Tibial nerve (tissue), 4 donors: ENCODE results near the gene BNIPL. TPM values are rescaled to one million over a fixed set of nuclear protein-coding genes. Genes with fewer than 3 reads are reported as not detected.

Experiments
- DNase-seq, 2 donors: peaks; one replicate each; pipeline ENCODE4 v3.0.0-alpha.2; 2019; ENCODE audit warnings: low spot score in 2 of 2
- H3K27ac ChIP-seq, 4 donors: fragments of 200-600 bp; sonication (generic) in 3 of 4; one replicate each; pipeline ENCODE4 v1.5.1; 2017 to 2019; ENCODE audit warnings: mild to moderate bottlenecking in 1 of 4
- H3K27me3 ChIP-seq, 2 donors: fragments of 200-600 bp; sonication (generic) in 1 of 2; one replicate each; pipeline versions ENCODE4 v1.5.1 to v1.6.0; 2017 to 2019
- H3K36me3 ChIP-seq, 3 donors: fragments of 200-600 bp; sonication (generic); one replicate each; pipeline ENCODE4 v1.5.1; 2018 to 2019
- H3K4me1 ChIP-seq, 4 donors: fragments of 200-600 bp; sonication (generic) in 3 of 4; one replicate each; pipeline ENCODE4 v1.5.1; 2017 to 2019
- H3K4me3 ChIP-seq, 4 donors: fragments of 200-600 bp; sonication (generic) in 3 of 4; one replicate each; pipeline ENCODE4 v1.5.1; 2017 to 2019; ENCODE audit warnings: mild to moderate bottlenecking in 1 of 4, moderate library complexity in 1 of 4
- H3K9me3 ChIP-seq, 4 donors: fragments of 200-600 bp; sonication (generic) in 3 of 4; one replicate each; pipeline ENCODE4 v1.5.1; 2017 to 2019
- CTCF ChIP-seq, 5 experiments: fragments of 200-600 bp in 3 of 5; fragments of 450-650 bp in 2 of 5; sonication (generic) in 3 of 5; IDR thresholded peaks; one replicate each; pipeline ENCODE4 v1.5.1; 2016 to 2019; ENCODE audit warnings: antibody characterized with exemption in 5 of 5, mild to moderate bottlenecking in 3 of 5, moderate library complexity in 2 of 5
- EP300 ChIP-seq, 2 donors: sonication (generic); formaldehyde crosslinking; IDR thresholded peaks; one replicate each; pipeline ENCODE4 v1.6.1; 2017; ENCODE audit warnings: antibody characterized with exemption in 2 of 2, mild to moderate bottlenecking in 1 of 2
- POLR2A ChIP-seq, 2 donors: fragments of 450-650 bp; IDR thresholded peaks; one replicate each; pipeline ENCODE4 v1.6.1; 2017; ENCODE audit warnings: antibody characterized with exemption in 2 of 2, mild to moderate bottlenecking in 2 of 2, moderate library complexity in 2 of 2
- WGBS, 2 donors: methylation state at CpG; one replicate each; pipeline ENCODE4 v1.1.5; 2018; 5-methylcytosine and 5-hydroxymethylcytosine counted together
- total RNA-seq, 4 donors: library from RNA; depleted of rRNA; stranded (reverse); fragments of >200 nt; gene quantifications; one replicate each; pipeline ENCODE4 v1.1.0, GENCODE V29; 2016

Gene BNIPL
- total RNA-seq, 4 donors from 2014 or later: 0.22 to 2.2 (median 1.3) TPM; not detected in 1

GRCh38 chr1:151035167-151035566 lies 1.2 kb upstream of the BNIPL start:
- TF ChIP-seq POLR2A (IDR thresholded peaks at IDR 0.05) (no peak), EP300 (IDR thresholded peaks at IDR 0.05) (no peak), CTCF (IDR thresholded peaks at IDR 0.05) (no peak)
- Histone ChIP-seq H3K9me3 (no peaks in the 10 kb centered on the region), H3K27me3 (no peaks in the 10 kb centered on the region), H3K36me3 (peaks cover 0 to 54% (median 10%) of the 10 kb centered on the region in 3 donors), H3K4me1 (no peaks in the 10 kb centered on the region), H3K4me3 (no peak overlapping the region), H3K27ac (no peak overlapping the region)
- WGBS, 2 donors: 84 to 87% methylated on average over 3 of the region's 3 CpGs
- no peak for DNase-seq

- no peaks in the 10 kb centered on the region for H3K9me3 ChIP-seq
- H3K27ac ChIP-seq: no peak overlapping the region
- H3K36me3 ChIP-seq: peaks cover 0 to 35% (median 4%) of the 10 kb centered on the region in 3 donors
- no peaks in the 10 kb centered on the region for H3K27me3 ChIP-seq
- no peak overlapping the region for H3K4me3 ChIP-seq
- TF ChIP-seq EP300 (IDR thresholded peaks at IDR 0.05) (no peak), POLR2A (IDR thresholded peaks at IDR 0.05) (no peak), CTCF (IDR thresholded peaks at IDR 0.05) (no peak)
- 81 to 84% methylated on average over 6 of the region's 6 CpGs for WGBS, 2 donors
- H3K4me1 ChIP-seq: no peaks in the 10 kb centered on the region
- DNase-seq: no peak
Measured at GRCh38 chr1:151037032-151037431, 646 bp downstream of the BNIPL start.

- H3K36me3 ChIP-seq: peaks cover 0 to 11% (median 0%) of the 10 kb centered on the region in 3 donors
- H3K27me3 ChIP-seq: no peaks in the 10 kb centered on the region
- no peaks in the 10 kb centered on the region for H3K9me3 ChIP-seq
- no peak for TF ChIP-seq EP300 (IDR thresholded peaks at IDR 0.05)
- TF ChIP-seq POLR2A (IDR thresholded peaks at IDR 0.05): no peak
- TF ChIP-seq CTCF (IDR thresholded peaks at IDR 0.05): no peak
- WGBS, 2 donors: 79 to 87% methylated on average over 3 of the region's 3 CpGs
- no peak overlapping the region for H3K27ac ChIP-seq
- H3K4me1 ChIP-seq: no peaks in the 10 kb centered on the region
- no peak overlapping the region for H3K4me3 ChIP-seq
- DNase-seq: no peak
Measured at GRCh38 chr1:151039521-151039920, 3.1 kb downstream of the BNIPL start.

GRCh38 chr1:151043163-151043562 lies 6.8 kb downstream of the BNIPL start:
- TF ChIP-seq POLR2A (IDR thresholded peaks at IDR 0.05) (no peak), EP300 (IDR thresholded peaks at IDR 0.05) (no peak)
- no peak overlapping the region for H3K27ac ChIP-seq
- peaks cover 0 to 9% (median 2%) of the 10 kb centered on the region in 4 donors for H3K4me1 ChIP-seq
- H3K4me3 ChIP-seq: no peak overlapping the region
- DNase-seq: no peak
- H3K9me3 ChIP-seq: no peaks in the 10 kb centered on the region
- WGBS, 2 donors: 93 to 94% methylated on average over 1 of the region's 1 CpG
- no peaks in the 10 kb centered on the region for H3K36me3 ChIP-seq
- H3K27me3 ChIP-seq: no peaks in the 10 kb centered on the region

- H3K36me3 ChIP-seq: peaks cover 0 to 12% (median 0%) of the 10 kb centered on the region in 3 donors
- no peaks in the 10 kb centered on the region for H3K27me3 ChIP-seq
- 1 to 2% methylated on average over 19 to 27 of the region's 29 CpGs for WGBS, 2 donors
- peak within 1 kb of the TSS; percentile 86 to 99 (median 92) for H3K27ac ChIP-seq
- H3K4me3 ChIP-seq: peak within 1 kb of the TSS; percentile 69 to 91 (median 90)
- DNase-seq: peak; percentile 42 to 49
- peaks cover 0 to 28% (median 11%) of the 10 kb centered on the region in 4 donors for H3K4me1 ChIP-seq
- no peaks in the 10 kb centered on the region for H3K9me3 ChIP-seq
- peak; percentile 48 to 87 for TF ChIP-seq EP300 (IDR thresholded peaks at IDR 0.05)
- peak in 2 of 5 experiments; percentile 6 to 18 for TF ChIP-seq CTCF (IDR thresholded peaks at IDR 0.05)
- TF ChIP-seq POLR2A (IDR thresholded peaks at IDR 0.05): peak; percentile 51 to 77
Measured at GRCh38 chr1:151047591-151047924, 11.2 kb downstream of the BNIPL start, which contains the start of gene C1orf56. Gene C1orf56, plus strand, starts transcription at chr1:151047751. Its CDS starts 97 bp downstream, at chr1:151047848.
